ENCODE data around the gene PCED1A. TPM values are rescaled to one million over a fixed set of nuclear protein-coding genes. Genes with fewer than 3 reads are reported as not detected.

PCED1A gene
- total and polyA plus RNA-seq, 2 donors from 2014 or later, result 43.6 to 47.7 TPM

- no peak for DNase-seq
- H3K36me3 ChIP-seq (ENCODE audit: control insufficient read depth in 2 of 3, insufficient read depth in 3 of 3, low read length in 3 of 3), result no peaks in the 10 kb centered on the region
- no peak overlapping the region for H3K27ac ChIP-seq (ENCODE audit: low read depth in 2 of 2, low read length in 2 of 2)
- H3K27me3 ChIP-seq (ENCODE audit: control insufficient read depth, insufficient read depth, low read length), result no peaks in the 10 kb centered on the region
- H3K9me3 ChIP-seq (ENCODE audit: control insufficient read depth in 2 of 3, insufficient read depth in 1 of 3, low read length in 3 of 3), result no peaks in the 10 kb centered on the region
- no peak overlapping the region for H3K9ac ChIP-seq (ENCODE audit: low read length in 3 of 3)
- intact Hi-C loops (cut with DNase I), result no loop called here
- no peak for FAIRE-seq
- TF ChIP-seq CTCF (IDR thresholded peaks at IDR 0.05; ENCODE audit: borderline replicate concordance, extremely low read depth, insufficient read depth), result no peak
- peaks cover 0 to 3% (median 0%) of the 10 kb centered on the region in 3 donors for H3K4me1 ChIP-seq (ENCODE audit: control insufficient read depth in 2 of 3, insufficient read depth in 2 of 3, low read depth in 1 of 3, low read length in 3 of 3)
- no peak overlapping the region for H3K4me3 ChIP-seq (ENCODE audit: low read length in 3 of 3)
Measured at GRCh38 chr20:2795451-2795850, 45.0 kb downstream of the PCED1A start.

DNA sequence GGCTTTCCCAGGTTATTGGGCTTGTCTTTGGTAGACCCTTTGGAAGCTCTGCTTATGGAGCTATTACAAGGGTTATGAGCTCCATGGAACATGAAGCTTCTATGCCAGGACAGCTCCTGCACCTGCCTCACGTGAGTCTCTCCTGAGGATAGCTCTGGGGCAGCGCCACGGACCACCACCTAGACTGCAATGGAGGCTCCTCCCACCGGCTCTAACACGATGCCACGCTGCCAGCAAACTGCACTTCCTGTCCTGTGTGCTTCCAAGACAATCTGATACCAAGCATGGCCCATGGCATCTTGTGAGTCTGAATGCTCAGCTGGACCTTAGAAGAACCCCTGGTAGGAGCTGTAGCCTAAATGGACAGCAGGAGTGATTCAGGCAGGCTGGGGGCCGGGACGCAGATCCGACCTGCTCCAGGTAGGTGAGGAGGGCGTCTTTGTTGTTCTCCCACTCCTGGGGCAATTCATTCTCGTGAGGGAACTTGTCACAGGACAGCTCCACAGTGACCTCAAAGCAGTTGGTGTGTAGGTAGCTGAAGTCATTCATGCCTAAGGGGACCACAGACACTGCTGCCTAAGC, 45.5 kb downstream of the PCED1A start:
- intact Hi-C loops (cut with DNase I), result no loop called here
- no peaks in the 10 kb centered on the region for H3K27me3 ChIP-seq (ENCODE audit: control insufficient read depth, insufficient read depth, low read length)
- FAIRE-seq, result no peak

GRCh38 chr20:2794202-2794748, 46.2 kb downstream of the PCED1A start:
- Histone ChIP-seq H3K27ac (ENCODE audit: low read depth in 2 of 2, low read length in 2 of 2) (no peak overlapping the region), H3K9me3 (ENCODE audit: control insufficient read depth in 2 of 3, insufficient read depth in 1 of 3, low read length in 3 of 3) (no peaks in the 10 kb centered on the region), H3K9ac (ENCODE audit: low read length in 3 of 3) (no peak overlapping the region), H3K4me1 (ENCODE audit: control insufficient read depth in 2 of 3, insufficient read depth in 2 of 3, low read depth in 1 of 3, low read length in 3 of 3) (no peaks in the 10 kb centered on the region), H3K27me3 (ENCODE audit: control insufficient read depth, insufficient read depth, low read length) (no peaks in the 10 kb centered on the region), H3K4me3 (ENCODE audit: low read length in 3 of 3) (no peak overlapping the region), H3K36me3 (ENCODE audit: control insufficient read depth in 2 of 3, insufficient read depth in 3 of 3, low read length in 3 of 3) (no peaks in the 10 kb centered on the region)
- FAIRE-seq, result no peak
- intact Hi-C loops (cut with DNase I), result no loop called here
- no peak for DNase-seq
- TF ChIP-seq CTCF (IDR thresholded peaks at IDR 0.05; ENCODE audit: borderline replicate concordance, extremely low read depth, insufficient read depth), result no peak

More for the DNA sequence above, 45.5 kb downstream of the PCED1A start:
- no peak overlapping the region for H3K4me3 ChIP-seq (ENCODE audit: low read length in 3 of 3)
- no peaks in the 10 kb centered on the region for H3K36me3 ChIP-seq (ENCODE audit: control insufficient read depth in 2 of 3, insufficient read depth in 3 of 3, low read length in 3 of 3)
- no peak for TF ChIP-seq CTCF (IDR thresholded peaks at IDR 0.05; ENCODE audit: borderline replicate concordance, extremely low read depth, insufficient read depth)
- H3K4me1 ChIP-seq (ENCODE audit: control insufficient read depth in 2 of 3, insufficient read depth in 2 of 3, low read depth in 1 of 3, low read length in 3 of 3), result peaks cover 0 to 1% (median 0%) of the 10 kb centered on the region in 3 donors
- DNase-seq, result no peak
- no peaks in the 10 kb centered on the region for H3K9me3 ChIP-seq (ENCODE audit: control insufficient read depth in 2 of 3, insufficient read depth in 1 of 3, low read length in 3 of 3)
- no peak overlapping the region for H3K9ac ChIP-seq (ENCODE audit: low read length in 3 of 3)
- no peak overlapping the region for H3K27ac ChIP-seq (ENCODE audit: low read depth in 2 of 2, low read length in 2 of 2)

Measured in kidney (tissue), 14 donors.